Cardiac muscle cell (in vitro differentiated cells and primary cell): Measurements from ENCODE around the gene BPIFA2. TPM values are rescaled to one million over a fixed set of nuclear protein-coding genes. Genes with fewer than 3 reads are reported as not detected.
"Not testable (repeated sequence)": the region's sequence is repeated elsewhere in the genome, so short reads cannot be mapped to it uniquely, and the experiment has no call there.

Source experiments
- DNase-seq, 2 donors: peaks; one replicate each; pipeline versions ENCODE4 v3.0.0 to v3.0.0-alpha.2; 2010 to 2017; ENCODE audit warnings: low read depth in 1 of 2, low spot score in 1 of 2
- H3K27ac ChIP-seq: fragments of 200-600 bp; sonication (generic); 2 replicates; pipeline ENCODE4 v1.5.1; 2016
- H3K27me3 ChIP-seq: fragments of 200-600 bp; sonication (generic); 2 replicates; pipeline ENCODE4 v1.6.0; 2016; ENCODE audit warnings: control low read depth
- H3K36me3 ChIP-seq: fragments of 200-600 bp; sonication (generic); 2 replicates; pipeline ENCODE4 v1.5.1; 2016; ENCODE audit warnings: control low read depth
- H3K4me1 ChIP-seq: fragments of 200-600 bp; sonication (generic); 2 replicates; pipeline ENCODE4 v1.8.1; 2017; ENCODE audit warnings: low read depth, mild to moderate bottlenecking, mixed run types
- H3K4me3 ChIP-seq: fragments of 200-600 bp; sonication (generic); 2 replicates; pipeline ENCODE4 v1.5.1; 2016; ENCODE audit warnings: mild to moderate bottlenecking
- H3K9me3 ChIP-seq: fragments of 200-600 bp; sonication (generic); 2 replicates; pipeline ENCODE4 v1.5.1; 2017; ENCODE audit warnings: low read depth, mild to moderate bottlenecking, control low read depth
- polyA plus RNA-seq: library from polyadenylated mRNA; unstranded; fragments of >200 nt; fragmentation: Nextera tagmentation; extraction: Ambion mirVana; gene quantifications from 2 replicates; pipeline ENCODE4 v1.2.1, GENCODE V29; 2016
- total RNA-seq: library from RNA; depleted of rRNA; stranded (reverse); fragments of >200 nt; gene quantifications from 2 replicates; pipeline ENCODE4 v1.2.3, GENCODE V29; 2016
- TF ChIP-seq, protein P1 (sequence below): IDR thresholded peaks from 2 replicates; pipeline ENCODE4 v1.5.1; 2012; ENCODE audit warnings: low read depth, mild to moderate bottlenecking, low read length

The BPIFA2 gene
- total RNA-seq (not detected in 2 replicates), polyA plus RNA-seq (not detected in 2 replicates)

- no peak within 1 kb of the TSS for H3K4me3 ChIP-seq
- no peaks in the 10 kb centered on the region for H3K9me3 ChIP-seq
- H3K27me3 ChIP-seq, result no peaks in the 10 kb centered on the region
- TF ChIP-seq, protein P1, sequence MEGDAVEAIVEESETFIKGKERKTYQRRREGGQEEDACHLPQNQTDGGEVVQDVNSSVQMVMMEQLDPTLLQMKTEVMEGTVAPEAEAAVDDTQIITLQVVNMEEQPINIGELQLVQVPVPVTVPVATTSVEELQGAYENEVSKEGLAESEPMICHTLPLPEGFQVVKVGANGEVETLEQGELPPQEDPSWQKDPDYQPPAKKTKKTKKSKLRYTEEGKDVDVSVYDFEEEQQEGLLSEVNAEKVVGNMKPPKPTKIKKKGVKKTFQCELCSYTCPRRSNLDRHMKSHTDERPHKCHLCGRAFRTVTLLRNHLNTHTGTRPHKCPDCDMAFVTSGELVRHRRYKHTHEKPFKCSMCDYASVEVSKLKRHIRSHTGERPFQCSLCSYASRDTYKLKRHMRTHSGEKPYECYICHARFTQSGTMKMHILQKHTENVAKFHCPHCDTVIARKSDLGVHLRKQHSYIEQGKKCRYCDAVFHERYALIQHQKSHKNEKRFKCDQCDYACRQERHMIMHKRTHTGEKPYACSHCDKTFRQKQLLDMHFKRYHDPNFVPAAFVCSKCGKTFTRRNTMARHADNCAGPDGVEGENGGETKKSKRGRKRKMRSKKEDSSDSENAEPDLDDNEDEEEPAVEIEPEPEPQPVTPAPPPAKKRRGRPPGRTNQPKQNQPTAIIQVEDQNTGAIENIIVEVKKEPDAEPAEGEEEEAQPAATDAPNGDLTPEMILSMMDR, result no peak
- H3K4me1 ChIP-seq, result no peaks in the 10 kb centered on the region
- no peaks in the 10 kb centered on the region for H3K36me3 ChIP-seq
- no peak for DNase-seq
- H3K27ac ChIP-seq, result no peak within 1 kb of the TSS
Measured at GRCh38 chr20:33167859-33168258, at the start of gene BPIFA2. BPIFA2 (plus strand) TSS chr20:33168159; CDS start chr20:33169146, 987 bp downstream.

- Histone ChIP-seq H3K4me1 (no peaks in the 10 kb centered on the region), H3K4me3 (no peak overlapping the region), H3K27ac (no peak overlapping the region), H3K36me3 (no peaks in the 10 kb centered on the region), H3K9me3 (no peaks in the 10 kb centered on the region), H3K27me3 (no peaks in the 10 kb centered on the region)
- DNase-seq, result no peak
- TF ChIP-seq, protein P1, result no peak
Measured at GRCh38 chr20:33119725-33120720, 47.9 kb upstream of the BPIFA2 start.

DNA sequence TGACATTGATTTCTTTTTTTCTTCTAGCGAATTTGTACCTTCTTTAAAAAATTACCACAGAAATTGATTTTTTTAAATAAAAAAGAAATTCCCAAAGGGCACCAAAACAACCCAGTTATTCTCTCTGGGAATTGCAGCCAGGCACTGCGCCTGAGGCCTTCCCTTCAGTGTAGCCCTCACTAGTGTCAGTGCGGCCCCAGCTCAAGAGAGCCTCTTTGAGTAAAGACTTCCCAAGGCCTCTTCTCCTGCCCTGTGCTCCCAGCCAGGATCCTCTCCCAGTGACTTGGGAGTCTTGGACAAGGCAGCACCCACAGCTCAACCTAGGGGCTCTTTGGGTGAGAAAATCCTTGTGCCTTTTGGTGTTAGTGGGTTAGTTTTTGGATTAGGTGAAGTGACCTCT is 47.0 kb upstream of the BPIFA2 start:
- no peak for DNase-seq
- Histone ChIP-seq H3K4me3 (no peak overlapping the region), H3K9me3 (no peaks in the 10 kb centered on the region), H3K27me3 (no peaks in the 10 kb centered on the region), H3K27ac (no peak overlapping the region), H3K36me3 (no peaks in the 10 kb centered on the region), H3K4me1 (no peaks in the 10 kb centered on the region)
- TF ChIP-seq, protein P1, result no peak

DNA sequence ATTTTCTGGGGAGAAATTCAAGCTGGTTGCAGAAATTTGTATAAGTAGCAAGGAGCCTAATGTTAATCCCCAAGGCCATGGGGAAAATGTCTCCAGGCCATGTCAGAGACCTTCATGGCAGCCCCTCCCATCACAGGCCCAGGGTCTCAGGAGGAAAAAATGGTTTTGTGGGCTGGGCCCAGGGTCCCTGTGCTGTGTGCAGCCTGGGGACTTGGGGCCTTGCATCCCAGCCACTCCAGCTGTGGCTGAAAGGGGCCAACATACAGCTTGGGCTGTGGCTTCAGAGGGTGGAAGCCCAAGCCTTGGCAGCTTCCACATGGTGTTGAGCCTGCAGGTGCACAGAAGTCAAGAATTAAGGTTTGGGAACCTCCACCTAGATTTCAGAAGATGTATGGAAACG is 45.7 kb upstream of the BPIFA2 start:
- not testable (repeated sequence) for DNase-seq, H3K36me3 ChIP-seq, H3K9me3 ChIP-seq, H3K27me3 ChIP-seq, H3K27ac ChIP-seq, H3K4me3 ChIP-seq, H3K4me1 ChIP-seq

GRCh38 chr20:33124261-33124660 is 43.7 kb upstream of the BPIFA2 start:
- TF ChIP-seq, protein P1, result no peak
- Histone ChIP-seq H3K27me3 (no peaks in the 10 kb centered on the region), H3K4me1 (no peaks in the 10 kb centered on the region), H3K27ac (no peak overlapping the region), H3K9me3 (no peaks in the 10 kb centered on the region), H3K4me3 (no peak overlapping the region), H3K36me3 (no peaks in the 10 kb centered on the region)
- DNase-seq, result no peak

DNA sequence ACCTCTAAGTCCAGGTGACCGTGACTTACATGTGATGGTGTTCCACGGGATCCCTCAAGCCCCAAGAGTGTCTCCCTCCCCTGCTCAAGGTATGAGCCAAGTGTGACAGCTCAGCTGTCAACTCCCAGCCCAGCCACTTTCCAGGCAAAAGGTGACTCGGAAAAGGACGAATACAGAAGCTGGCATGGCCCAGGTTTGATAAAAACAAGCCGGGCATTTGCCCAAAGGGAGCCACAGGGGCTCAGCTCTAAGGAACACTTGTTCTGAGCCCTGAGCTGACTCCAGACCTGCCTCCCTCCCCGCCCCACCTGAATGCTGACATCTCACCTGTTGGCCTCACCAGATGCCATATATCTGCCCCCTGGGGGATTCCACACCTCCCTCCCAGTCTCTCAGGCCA is 43.0 kb upstream of the BPIFA2 start:
- no peaks in the 10 kb centered on the region for H3K36me3 ChIP-seq
- H3K4me3 ChIP-seq, result no peak overlapping the region
- TF ChIP-seq, protein P1, result no peak
- H3K9me3 ChIP-seq, result no peaks in the 10 kb centered on the region
- no peak overlapping the region for H3K27ac ChIP-seq
- no peak for DNase-seq
- no peaks in the 10 kb centered on the region for H3K4me1 ChIP-seq
- no peaks in the 10 kb centered on the region for H3K27me3 ChIP-seq
